HG03196 (cell line): ENCODE measurements around the gene MRPL36.
A peak's percentile ranks its signal among the peaks of the same experiment; 100 is the strongest.
"Not testable (repeated sequence)": the region's sequence is repeated elsewhere in the genome, so short reads cannot be mapped to it uniquely, and the experiment has no call there.

Experiments
- ATAC-seq: cut with Tn5 transposase; IDR thresholded peaks from one replicate; pipeline ENCODE4 v1.9.1; 2021; ENCODE audit not compliant: unreplicated experiment

The MRPL36 gene

GRCh38 chr5:1815881-1816292, 16.2 kb upstream of the MRPL36 start:
- ATAC-seq = no peak

GRCh38 chr5:1815071-1815786, 15.6 kb upstream of the MRPL36 start:
- no peak for ATAC-seq

- ATAC-seq = no peak
Measured at GRCh38 chr5:1814183-1815020, 14.8 kb upstream of the MRPL36 start.

- no peak for ATAC-seq
Measured at GRCh38 chr5:1810581-1811101, 11.0 kb upstream of the MRPL36 start.

- ATAC-seq = no peak
Measured at GRCh38 chr5:1809416-1810035, 9.9 kb upstream of the MRPL36 start.

- no peak for ATAC-seq
Measured at GRCh38 chr5:1808439-1808838, 8.8 kb upstream of the MRPL36 start.

GRCh38 chr5:1807451-1808185, 8.0 kb upstream of the MRPL36 start:
- ATAC-seq = no peak

- ATAC-seq = no peak
Measured at GRCh38 chr5:1806974-1807373, 7.3 kb upstream of the MRPL36 start.

- ATAC-seq = no peak
Measured at GRCh38 chr5:1806199-1806598, 6.6 kb upstream of the MRPL36 start.

- no peak for ATAC-seq
Measured at GRCh38 chr5:1805736-1806135, 6.1 kb upstream of the MRPL36 start.

- ATAC-seq = no peak
Measured at GRCh38 chr5:1805326-1805725, 5.7 kb upstream of the MRPL36 start.

GRCh38 chr5:1804001-1804690, 4.5 kb upstream of the MRPL36 start:
- no peak for ATAC-seq

GRCh38 chr5:1803192-1803591, 3.6 kb upstream of the MRPL36 start:
- ATAC-seq = no peak

- ATAC-seq = no peak
Measured at GRCh38 chr5:1801967-1802295, 2.3 kb upstream of the MRPL36 start.

- peak; percentile 52 for ATAC-seq
Measured at GRCh38 chr5:1801222-1801966, 1.8 kb upstream of the MRPL36 start, which contains the start of gene NDUFS6. Gene NDUFS6 (plus strand): TSS chr5:1801407. CDS start chr5:1801418, 11 bp downstream.

GRCh38 chr5:1800472-1801221, 1.0 kb upstream of the MRPL36 start:
- ATAC-seq = peak; percentile 28

- peak; percentile 14 for ATAC-seq
Measured at GRCh38 chr5:1799110-1799601, 481 bp downstream of the MRPL36 start.

GRCh38 chr5:1798589-1798988, 1.0 kb downstream of the MRPL36 start:
- ATAC-seq = not testable (repeated sequence)

GRCh38 chr5:1797855-1798254, 1.8 kb downstream of the MRPL36 start:
- ATAC-seq = no peak
